Islet of Langerhans (tissue), 1 donor: ENCODE measurements around the gene GSKIP.
A peak's percentile ranks its signal among the peaks of the same experiment; 100 is the strongest.
"Not testable (repeated sequence)": the region's sequence is repeated elsewhere in the genome, so short reads cannot be mapped to it uniquely, and the experiment has no call there.

Experiments used
- FAIRE-seq: peaks from one replicate; lab custom pipeline; 2011; peaks lifted over from hg19 to GRCh38; lab: Jason Lieb, UNC

Gene GSKIP, protein sequence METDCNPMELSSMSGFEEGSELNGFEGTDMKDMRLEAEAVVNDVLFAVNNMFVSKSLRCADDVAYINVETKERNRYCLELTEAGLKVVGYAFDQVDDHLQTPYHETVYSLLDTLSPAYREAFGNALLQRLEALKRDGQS

GRCh38 chr14:96362965-96363750, at the start of gene GSKIP, which contains the start of gene ATG2B:
Gene GSKIP, plus strand, starts transcription at chr14:96363526. Its CDS starts 18,722 bp downstream, at chr14:96382248.
Gene ATG2B, minus strand, starts transcription at chr14:96363341. Its CDS starts 365 bp downstream, at chr14:96362976.
- FAIRE-seq = no peak

- FAIRE-seq = no peak
These were observed 47.2 kb upstream of the GSKIP start for GRCh38 chr14:96316087-96316486.

DNA sequence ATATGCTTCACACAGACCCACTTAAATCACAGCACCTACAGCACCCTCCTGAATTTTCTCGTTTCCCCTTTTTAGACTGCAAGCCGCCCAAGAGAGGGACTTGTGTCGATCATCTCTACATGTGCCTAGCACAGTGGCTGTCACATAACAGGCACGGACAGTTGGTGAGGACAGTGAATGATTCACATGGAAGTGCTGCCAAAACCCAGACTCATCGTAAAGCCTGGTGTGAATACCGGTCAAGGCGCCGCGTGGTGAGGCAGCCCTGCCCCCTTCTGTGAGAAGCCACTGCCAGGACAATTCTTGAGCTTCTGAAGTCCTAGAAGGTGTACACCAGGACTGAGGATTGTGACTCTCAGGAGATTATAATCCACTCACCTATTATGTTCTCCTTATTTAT, 44.5 kb upstream of the GSKIP start:
- no peak for FAIRE-seq

- no peak for FAIRE-seq
These were observed 42.7 kb upstream of the GSKIP start for GRCh38 chr14:96320605-96321004.

DNA sequence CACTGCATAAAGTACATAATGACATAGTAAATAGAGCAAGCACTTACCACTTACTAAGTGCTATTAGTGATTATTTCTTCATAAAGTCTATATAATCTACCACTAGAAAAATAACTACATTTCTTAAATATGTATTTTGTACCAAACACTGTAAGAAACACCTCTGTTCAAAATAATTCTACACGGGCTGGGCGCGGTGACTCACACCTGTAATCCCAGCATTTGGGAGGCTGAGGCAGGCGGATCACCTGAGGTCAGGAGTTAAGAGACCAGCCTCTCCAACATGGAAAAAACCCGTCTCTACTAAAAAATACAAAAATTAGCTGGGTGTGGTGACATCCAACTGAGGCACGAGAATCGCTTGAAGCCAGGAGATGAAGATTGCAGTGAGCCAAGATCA, 39.1 kb upstream of the GSKIP start:
- no peak for FAIRE-seq

- FAIRE-seq = no peak
These were observed 24.8 kb upstream of the GSKIP start for GRCh38 chr14:96338551-96338950.

GRCh38 chr14:96341323-96341722, 22.0 kb upstream of the GSKIP start:
- no peak for FAIRE-seq

- no peak for FAIRE-seq
These were observed 17.7 kb upstream of the GSKIP start for GRCh38 chr14:96345669-96346068.

- FAIRE-seq = not testable (repeated sequence)
These were observed 15.4 kb upstream of the GSKIP start for GRCh38 chr14:96347957-96348356.

DNA sequence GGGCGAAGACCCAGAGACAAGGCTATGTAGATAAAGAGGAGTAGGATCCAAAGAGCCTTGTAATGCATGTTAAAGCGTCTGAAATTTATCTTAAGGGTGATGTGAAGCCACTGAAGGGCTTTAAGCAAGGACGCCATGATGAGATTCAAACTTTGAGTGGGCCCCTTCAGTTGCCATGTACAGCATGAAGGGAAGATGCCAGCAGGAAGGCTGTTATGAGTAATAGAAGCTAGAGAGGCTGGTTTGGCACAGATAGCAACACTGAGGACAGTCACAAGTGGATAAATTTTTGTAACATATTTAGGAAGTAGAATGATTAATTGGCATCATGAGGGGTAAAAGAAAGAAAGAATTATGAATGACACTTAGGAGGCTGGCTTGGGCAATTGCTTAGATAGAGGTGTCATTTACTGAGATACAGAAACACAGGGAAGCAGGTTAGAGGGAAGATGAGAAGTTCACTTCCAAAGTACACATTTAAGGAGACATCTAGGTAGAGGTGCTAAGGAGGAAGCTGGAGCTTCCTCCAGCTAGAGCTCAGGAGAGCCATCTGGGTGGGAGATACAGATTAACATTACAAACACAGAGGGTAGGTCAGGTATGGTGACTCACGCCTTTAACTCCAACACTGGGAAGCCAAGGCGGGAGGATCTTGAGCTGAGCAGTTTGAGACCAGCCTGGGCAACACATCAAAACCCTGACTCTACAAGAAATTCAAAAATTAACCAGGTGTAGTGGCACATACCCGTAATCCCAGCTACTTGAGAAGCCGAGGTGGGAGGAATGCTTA, 13.8 kb upstream of the GSKIP start:
- FAIRE-seq = no peak

DNA sequence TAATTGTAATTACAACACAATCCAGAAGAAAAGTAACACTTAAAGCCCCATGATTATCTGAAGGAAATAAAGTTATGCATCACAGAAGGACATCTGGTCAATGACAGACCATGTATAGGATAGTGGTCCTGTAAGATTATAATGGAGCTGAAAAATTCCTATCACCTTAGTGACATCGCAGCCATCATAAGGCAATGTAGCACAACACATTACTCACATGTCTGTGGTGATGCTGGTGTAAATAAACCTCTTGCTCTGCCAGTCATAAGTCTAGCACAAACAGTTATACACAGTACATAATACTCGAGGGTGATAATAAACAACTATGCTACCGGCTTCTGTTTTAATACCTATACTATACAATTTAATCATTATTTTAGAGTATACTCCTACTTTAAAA, 11.3 kb upstream of the GSKIP start:
- no peak for FAIRE-seq

DNA sequence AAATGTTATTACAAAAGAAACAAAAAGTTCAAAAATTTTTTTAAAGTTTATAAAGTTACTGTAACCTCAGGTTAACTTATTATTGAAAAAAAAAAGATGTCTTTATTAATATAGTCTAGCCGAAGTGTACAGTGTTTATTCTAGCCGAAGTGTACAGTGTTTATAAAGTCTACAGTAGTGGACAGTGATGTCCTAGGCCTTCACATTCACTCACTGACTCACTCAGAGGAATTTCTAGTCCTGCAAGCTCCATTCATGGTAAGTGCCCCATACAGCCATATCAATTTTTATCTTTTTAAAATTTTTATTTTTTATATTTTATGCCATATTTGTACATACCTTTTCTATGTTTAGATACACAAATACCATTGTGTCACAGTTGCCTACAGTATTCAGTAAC, 10.6 kb upstream of the GSKIP start:
- no peak for FAIRE-seq

GRCh38 chr14:96354246-96354645, 9.1 kb upstream of the GSKIP start:
- no peak for FAIRE-seq

GRCh38 chr14:96357216-96357615, 6.1 kb upstream of the GSKIP start:
- no peak for FAIRE-seq

GRCh38 chr14:96359959-96360358, 3.4 kb upstream of the GSKIP start:
- no peak for FAIRE-seq

- peak; percentile 94 for FAIRE-seq
These were observed 1.0 kb upstream of the GSKIP start for GRCh38 chr14:96362071-96362964.

DNA sequence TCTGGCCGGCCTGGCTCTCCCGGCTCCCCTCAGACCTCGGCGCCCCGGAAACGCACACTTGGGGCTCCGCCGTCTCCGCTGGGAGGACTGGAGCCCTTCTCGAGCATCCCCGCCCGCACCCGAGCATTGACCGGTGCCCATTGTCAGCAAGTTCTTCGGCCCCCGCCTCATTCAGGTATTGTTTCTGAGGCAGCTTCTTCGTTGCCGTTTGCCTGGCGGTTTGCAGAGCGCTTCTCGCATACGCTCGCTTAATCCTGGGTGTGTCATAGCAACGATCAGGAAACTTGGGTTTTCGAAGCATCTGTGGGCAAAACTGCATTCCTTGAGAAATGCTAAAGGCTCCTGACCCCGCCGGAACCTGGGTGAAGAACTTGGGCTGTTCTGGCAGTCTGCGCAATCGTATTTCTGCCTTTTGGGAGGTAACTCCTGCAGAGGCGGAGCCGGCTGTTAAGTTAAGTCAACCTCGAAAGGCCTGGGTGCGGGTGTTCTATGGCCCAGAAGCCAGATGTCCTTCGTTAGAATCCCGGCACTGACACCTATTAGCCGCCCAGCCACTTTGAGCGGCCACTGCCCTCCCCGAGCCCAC, 518 bp downstream of the GSKIP start:
- FAIRE-seq = no peak

- FAIRE-seq = no peak
These were observed 1.6 kb downstream of the GSKIP start for GRCh38 chr14:96364962-96365361.

- FAIRE-seq = no peak
These were observed 5.2 kb downstream of the GSKIP start for GRCh38 chr14:96368534-96368933.

DNA sequence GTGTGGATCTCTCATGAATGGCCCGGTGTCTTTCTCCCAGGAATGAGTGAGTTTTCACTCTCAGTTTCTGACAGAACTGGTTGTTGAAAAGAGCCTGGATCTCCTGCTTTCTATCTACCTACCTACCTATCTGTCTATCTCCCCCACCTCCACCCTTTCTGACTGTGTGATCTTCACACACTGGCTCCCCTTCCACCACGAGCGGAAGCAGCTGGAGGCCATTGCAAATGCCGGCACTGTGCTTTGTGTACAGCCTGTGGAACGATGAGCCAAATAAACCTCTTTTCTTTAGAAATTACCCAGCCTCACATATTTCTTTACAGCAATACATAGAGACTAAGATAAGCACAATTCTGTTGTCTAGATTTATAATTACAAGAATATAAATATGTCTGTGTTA, 7.2 kb downstream of the GSKIP start:
- no peak for FAIRE-seq

- no peak for FAIRE-seq
These were observed 10.2 kb downstream of the GSKIP start for GRCh38 chr14:96373538-96373937.

- FAIRE-seq = no peak
These were observed 12.8 kb downstream of the GSKIP start for GRCh38 chr14:96376093-96376492.
